Measurements from ENCODE around the gene ENDOD1. TPM values are rescaled to one million over a fixed set of nuclear protein-coding genes. Genes with fewer than 3 reads are reported as not detected.

ENDOD1 gene
- total and polyA plus RNA-seq, 8 donors: 2.0 to 8.9 (median 5.1) TPM

DNA sequence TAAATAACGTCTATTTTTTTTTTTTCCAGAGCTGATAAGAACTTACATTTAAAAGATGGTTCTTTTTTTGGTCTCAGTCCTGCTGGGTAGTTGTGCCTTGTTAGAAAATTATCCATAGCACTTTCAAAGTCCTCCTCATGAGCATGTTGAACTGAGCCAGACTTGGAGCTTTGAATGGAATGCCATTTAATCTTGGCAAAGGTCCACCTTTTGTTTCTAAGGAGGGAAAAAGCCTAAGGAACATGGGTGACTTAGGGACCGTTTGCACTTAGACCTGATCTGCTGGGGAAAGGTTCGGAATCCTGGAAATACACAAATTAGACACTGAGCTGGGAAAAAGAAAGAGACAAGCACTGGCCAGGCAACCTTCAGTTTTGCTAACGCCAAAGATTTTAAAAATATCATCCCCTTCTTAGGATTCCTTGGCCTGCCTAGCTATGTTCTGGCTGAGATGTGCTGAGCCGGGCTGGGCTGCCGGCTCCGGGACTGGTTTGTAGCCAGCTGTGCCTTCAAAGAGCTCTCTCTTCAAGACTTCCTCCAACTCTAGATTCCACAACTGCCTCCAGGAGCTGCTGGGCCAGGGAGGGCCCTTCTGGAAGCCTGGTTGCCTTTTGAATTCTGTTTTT, 67.4 kb downstream of the ENDOD1 start:
- TF ChIP-seq, protein P1, sequence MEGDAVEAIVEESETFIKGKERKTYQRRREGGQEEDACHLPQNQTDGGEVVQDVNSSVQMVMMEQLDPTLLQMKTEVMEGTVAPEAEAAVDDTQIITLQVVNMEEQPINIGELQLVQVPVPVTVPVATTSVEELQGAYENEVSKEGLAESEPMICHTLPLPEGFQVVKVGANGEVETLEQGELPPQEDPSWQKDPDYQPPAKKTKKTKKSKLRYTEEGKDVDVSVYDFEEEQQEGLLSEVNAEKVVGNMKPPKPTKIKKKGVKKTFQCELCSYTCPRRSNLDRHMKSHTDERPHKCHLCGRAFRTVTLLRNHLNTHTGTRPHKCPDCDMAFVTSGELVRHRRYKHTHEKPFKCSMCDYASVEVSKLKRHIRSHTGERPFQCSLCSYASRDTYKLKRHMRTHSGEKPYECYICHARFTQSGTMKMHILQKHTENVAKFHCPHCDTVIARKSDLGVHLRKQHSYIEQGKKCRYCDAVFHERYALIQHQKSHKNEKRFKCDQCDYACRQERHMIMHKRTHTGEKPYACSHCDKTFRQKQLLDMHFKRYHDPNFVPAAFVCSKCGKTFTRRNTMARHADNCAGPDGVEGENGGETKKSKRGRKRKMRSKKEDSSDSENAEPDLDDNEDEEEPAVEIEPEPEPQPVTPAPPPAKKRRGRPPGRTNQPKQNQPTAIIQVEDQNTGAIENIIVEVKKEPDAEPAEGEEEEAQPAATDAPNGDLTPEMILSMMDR (IDR thresholded peaks at IDR 0.05): no peak
- no peak overlapping the region for H3K4me3 ChIP-seq
- no peaks in the 10 kb centered on the region for H3K9me3 ChIP-seq
- no peak for FAIRE-seq
- intact Hi-C loops (cut with DNase I): loop anchor here in 2 of 3 donors (5.0 to 10.0 kb wide), 2 partner anchors 558 to 605 kb away; no protein-coding TSS in a partner anchor
- no peak for DNase-seq
- no peaks in the 10 kb centered on the region for H3K36me3 ChIP-seq
- no peaks in the 10 kb centered on the region for H3K27me3 ChIP-seq
- peak in 2 of 4 donors; percentile 21 for ATAC-seq
- WGBS, 2 donors: 75 to 77% methylated on average over 7 of the region's 7 CpGs
- H3K27ac ChIP-seq: no peak overlapping the region
- H3K4me1 ChIP-seq: no peaks in the 10 kb centered on the region

DNA sequence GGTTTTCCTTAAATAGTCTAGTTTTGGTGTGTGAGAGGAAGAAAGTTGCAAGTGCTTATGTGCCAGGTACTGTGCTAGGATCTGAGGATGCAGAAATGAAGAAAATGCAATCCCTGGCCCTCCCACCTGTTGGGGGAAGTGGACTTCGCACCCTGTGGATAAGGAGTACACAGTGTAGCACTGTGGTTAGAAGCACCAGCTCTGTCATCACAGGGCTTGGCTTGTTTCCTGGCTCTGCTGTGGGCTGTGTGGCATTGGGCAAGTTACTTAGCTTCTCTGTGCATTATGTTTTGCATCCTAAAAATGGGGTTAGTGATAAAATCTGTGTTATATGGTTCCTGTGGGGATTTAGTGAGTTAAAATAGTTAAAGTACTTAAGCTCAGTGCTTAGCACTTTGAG, 68.2 kb downstream of the ENDOD1 start:
- H3K27me3 ChIP-seq: no peaks in the 10 kb centered on the region
- WGBS, 2 donors: 89 to 91% methylated on average over 1 of the region's 1 CpG
- H3K9me3 ChIP-seq: no peaks in the 10 kb centered on the region
- H3K4me1 ChIP-seq: no peaks in the 10 kb centered on the region
- H3K27ac ChIP-seq: no peak overlapping the region
- no peaks in the 10 kb centered on the region for H3K36me3 ChIP-seq
- TF ChIP-seq, protein P1 (IDR thresholded peaks at IDR 0.05): no peak
- H3K4me3 ChIP-seq: no peak overlapping the region
- DNase-seq: no peak
- ATAC-seq: peak in 1 of 4 donors; percentile 33
- intact Hi-C loops (cut with DNase I): loop anchor here in 2 of 3 donors (5.0 to 10.0 kb wide), 2 partner anchors 557 to 604 kb away; no protein-coding TSS in a partner anchor
- FAIRE-seq: no peak

DNA sequence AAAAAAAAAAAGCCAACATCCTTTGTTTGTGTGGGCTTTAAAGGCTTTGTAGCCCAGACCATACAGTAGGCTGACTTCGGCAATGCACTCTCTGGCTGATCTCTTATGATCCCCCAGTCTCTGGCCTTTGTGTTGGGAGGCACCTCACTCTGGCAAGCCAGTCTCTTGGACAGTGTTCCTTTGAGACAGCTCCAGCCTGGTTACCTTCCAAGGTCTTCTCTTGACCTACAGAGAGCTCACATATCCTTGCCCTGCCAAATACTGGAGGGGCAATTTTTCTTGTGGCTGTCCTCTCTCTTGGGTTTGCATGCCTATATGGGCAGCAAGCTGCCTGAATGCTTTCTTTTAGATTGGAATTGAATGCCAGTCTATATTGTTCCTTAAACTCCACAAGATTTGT, 71.6 kb downstream of the ENDOD1 start:
- no peaks in the 10 kb centered on the region for H3K27me3 ChIP-seq
- TF ChIP-seq, protein P1 (IDR thresholded peaks at IDR 0.05): no peak
- no peaks in the 10 kb centered on the region for H3K4me1 ChIP-seq
- no peak for ATAC-seq
- H3K9me3 ChIP-seq: no peaks in the 10 kb centered on the region
- no peak for DNase-seq
- H3K36me3 ChIP-seq: no peaks in the 10 kb centered on the region
- intact Hi-C loops (cut with DNase I): no loop called here
- no peak overlapping the region for H3K4me3 ChIP-seq
- 97 to 100% methylated on average over 1 of the region's 1 CpG for WGBS, 2 donors
- no peak overlapping the region for H3K27ac ChIP-seq
- no peak for FAIRE-seq

DNA sequence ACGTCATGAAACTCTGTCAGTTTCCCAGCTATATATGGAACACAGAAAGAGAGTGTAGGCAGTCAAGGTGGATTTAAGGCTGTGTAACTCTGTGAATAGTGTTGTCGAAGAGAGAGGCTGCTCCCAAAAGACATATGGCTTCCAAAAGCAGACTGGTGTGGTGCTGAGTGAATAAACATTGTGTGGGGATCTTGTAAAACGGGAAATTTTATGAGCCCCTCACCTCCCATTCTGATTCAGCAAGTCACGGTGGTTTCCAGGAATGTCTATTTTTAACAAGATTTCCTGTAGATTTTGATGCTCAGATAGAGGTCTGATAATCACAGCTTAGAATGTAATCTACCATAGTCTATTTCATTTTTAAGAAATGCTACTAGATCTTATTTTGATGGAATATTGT, 73.5 kb downstream of the ENDOD1 start:
- ATAC-seq: no peak
- Histone ChIP-seq H3K27ac (no peak overlapping the region), H3K27me3 (no peaks in the 10 kb centered on the region), H3K9me3 (no peaks in the 10 kb centered on the region), H3K36me3 (no peaks in the 10 kb centered on the region), H3K4me3 (no peak overlapping the region), H3K4me1 (no peaks in the 10 kb centered on the region)
- DNase-seq: no peak
- FAIRE-seq: no peak
- TF ChIP-seq, protein P1 (IDR thresholded peaks at IDR 0.05): no peak
- intact Hi-C loops (cut with DNase I): no loop called here
- 72% methylated on average over 4 of the region's 4 CpGs for WGBS, 2 donors

DNA sequence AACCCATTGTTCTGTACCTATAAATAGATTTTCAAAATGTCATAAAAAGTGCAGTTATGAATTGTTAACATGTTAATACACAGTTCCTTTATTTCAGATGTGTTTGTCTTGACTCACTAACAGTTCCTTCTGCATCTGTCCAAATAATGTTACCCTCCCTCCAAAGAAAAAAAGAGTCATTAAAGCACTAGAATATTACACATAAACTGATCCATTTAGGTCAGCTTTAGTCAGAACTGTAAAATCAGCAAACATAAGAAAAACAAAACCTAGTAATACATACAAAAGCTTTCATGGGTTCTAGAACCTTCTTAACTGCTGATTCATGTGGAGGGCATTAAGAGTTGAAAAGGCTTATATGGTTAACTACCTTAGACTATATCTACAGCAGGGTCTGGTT, 76.0 kb downstream of the ENDOD1 start:
- no peaks in the 10 kb centered on the region for H3K36me3 ChIP-seq
- no peaks in the 10 kb centered on the region for H3K27me3 ChIP-seq
- H3K4me3 ChIP-seq: no peak overlapping the region
- no peaks in the 10 kb centered on the region for H3K9me3 ChIP-seq
- no peaks in the 10 kb centered on the region for H3K4me1 ChIP-seq
- TF ChIP-seq, protein P1 (IDR thresholded peaks at IDR 0.05): no peak
- no peak for FAIRE-seq
- intact Hi-C loops (cut with DNase I): no loop called here
- no peak for ATAC-seq
- DNase-seq: no peak
- H3K27ac ChIP-seq: no peak overlapping the region
